GM21723 (cell line): ENCODE results near the gene CFAP74.

Experiments used
- ATAC-seq: cut with Tn5 transposase; IDR thresholded peaks from one replicate; pipeline ENCODE4 v1.9.1; 2021; ENCODE audit warnings: mild to moderate bottlenecking, moderate library complexity; ENCODE audit not compliant: unreplicated experiment

CFAP74 gene

GRCh38 chr1:2019571-2020309 is 16.2 kb upstream of the CFAP74 start:
- no peak for ATAC-seq

GRCh38 chr1:2019172-2019543 is 15.6 kb upstream of the CFAP74 start, which contains the start of gene GABRD:
TSS of gene GABRD (plus strand) at chr1:2019345. CDS start at chr1:2019424, 79 bp downstream.
- ATAC-seq: no peak

- ATAC-seq: no peak
These were observed 14.9 kb upstream of the CFAP74 start for GRCh38 chr1:2018217-2019171.

GRCh38 chr1:2016123-2016522 is 12.5 kb upstream of the CFAP74 start:
- no peak for ATAC-seq

- no peak for ATAC-seq
These were observed 11.5 kb upstream of the CFAP74 start for GRCh38 chr1:2014741-2015735.

- no peak for ATAC-seq
These were observed 10.6 kb upstream of the CFAP74 start for GRCh38 chr1:2014181-2014580.

- ATAC-seq: no peak
These were observed 5.8 kb upstream of the CFAP74 start for GRCh38 chr1:2009101-2010053.

GRCh38 chr1:2004856-2005255 is 1.3 kb upstream of the CFAP74 start:
- ATAC-seq: no peak

- no peak for ATAC-seq
These were observed 1.7 kb downstream of the CFAP74 start for GRCh38 chr1:2001773-2002411.

GRCh38 chr1:2000850-2001249 is 2.7 kb downstream of the CFAP74 start:
- ATAC-seq: no peak

- ATAC-seq: no peak
These were observed 3.2 kb downstream of the CFAP74 start for GRCh38 chr1:2000432-2000831.

GRCh38 chr1:1997576-1997975 is 6.0 kb downstream of the CFAP74 start:
- ATAC-seq: no peak

- ATAC-seq: no peak
These were observed 7.4 kb downstream of the CFAP74 start for GRCh38 chr1:1996207-1996651.

- ATAC-seq: no peak
These were observed 9.1 kb downstream of the CFAP74 start for GRCh38 chr1:1994536-1994935.

GRCh38 chr1:1990222-1990621 is 13.4 kb downstream of the CFAP74 start:
- no peak for ATAC-seq

- ATAC-seq: no peak
These were observed 13.8 kb downstream of the CFAP74 start for GRCh38 chr1:1989789-1990188.

- no peak for ATAC-seq
These were observed 14.5 kb downstream of the CFAP74 start for GRCh38 chr1:1989102-1989542.

- ATAC-seq: no peak
These were observed 15.3 kb downstream of the CFAP74 start for GRCh38 chr1:1988061-1988945.
